Measurements from ENCODE around the gene RERE. TPM values are rescaled to one million over a fixed set of nuclear protein-coding genes. Genes with fewer than 3 reads are reported as not detected.

The RERE gene
- total RNA-seq, 1 experiment from 2014 or later = 217 TPM

- TF ChIP-seq REST (IDR thresholded peaks at IDR 0.05; ENCODE audit: insufficient read depth in 1 of 2, low read depth in 2 of 2, low read length in 1 of 2) = no peak
- TF ChIP-seq TCF7L2 (IDR thresholded peaks at IDR 0.05; ENCODE audit: low read depth, low read length) = 0 out of 2 replicates have a peak, but pooled peaks have one; percentile 28
- no peak for TF ChIP-seq POLR2AphosphoS5 (IDR thresholded peaks at IDR 0.05; ENCODE audit: low read depth, low read length)
- no peak for TF ChIP-seq SIN3A (IDR thresholded peaks at IDR 0.05; ENCODE audit: borderline replicate concordance, insufficient read depth, low read depth, low read length)
- TF ChIP-seq CTCF (IDR thresholded peaks at IDR 0.05) = peak; percentile 38
- Histone ChIP-seq H3K4me3 (ENCODE audit: low read depth in 2 of 2, low read length in 2 of 2) (no peak overlapping the region), H3K27ac (ENCODE audit: low read length) (peak overlapping the region; percentile 68), H3K27me3 (ENCODE audit: control insufficient read depth, insufficient read depth, low read length) (no peaks in the 10 kb centered on the region), H3K9me3 (ENCODE audit: control insufficient read depth, insufficient read depth, low read depth, low read length) (no peaks in the 10 kb centered on the region), H3K36me3 (ENCODE audit: control insufficient read depth, insufficient read depth, low read length) (no peaks in the 10 kb centered on the region), H3K4me1 (ENCODE audit: control insufficient read depth, insufficient read depth, low read length) (peaks cover 18% of the 10 kb centered on the region)
- intact Hi-C loops (cut with micrococcal nuclease; ENCODE audit: unreplicated experiment) = no loop called here
- in situ Hi-C loops (cut with HindIII; ENCODE audit: low pct_unique_long_range_greater_than_20kb, low sequenced_read_pairs) = no loop called here
- no TSS peak for BruUV-seq (replicated peaks)
- DNase-seq (ENCODE audit: low read depth, low spot score) = no peak
- peak; percentile 72 for ATAC-seq
- ChIA-PET CTCF (no interaction called here), POLR2A (no interaction called here)
Observed at GRCh38 chr1:8439015-8439702, 378.3 kb downstream of the RERE start.

- intact Hi-C loops (cut with micrococcal nuclease; ENCODE audit: unreplicated experiment) = no loop called here
- H3K27me3 ChIP-seq (ENCODE audit: control insufficient read depth, insufficient read depth, low read length) = no peaks in the 10 kb centered on the region
- POLR2A ChIA-PET = no interaction called here
- ATAC-seq = no peak
- no peak overlapping the region for H3K27ac ChIP-seq (ENCODE audit: low read length)
- in situ Hi-C loops (cut with HindIII; ENCODE audit: low pct_unique_long_range_greater_than_20kb, low sequenced_read_pairs) = no loop called here
- no peaks in the 10 kb centered on the region for H3K36me3 ChIP-seq (ENCODE audit: control insufficient read depth, insufficient read depth, low read length)
- no peaks in the 10 kb centered on the region for H3K9me3 ChIP-seq (ENCODE audit: control insufficient read depth, insufficient read depth, low read depth, low read length)
- CTCF ChIA-PET = no interaction called here
- no peak overlapping the region for H3K4me3 ChIP-seq (ENCODE audit: low read depth in 2 of 2, low read length in 2 of 2)
- H3K4me1 ChIP-seq (ENCODE audit: control insufficient read depth, insufficient read depth, low read length) = peaks cover 18% of the 10 kb centered on the region
- TF ChIP-seq SIN3A (IDR thresholded peaks at IDR 0.05; ENCODE audit: borderline replicate concordance, insufficient read depth, low read depth, low read length) (no peak), CTCF (IDR thresholded peaks at IDR 0.05) (no peak), POLR2AphosphoS5 (IDR thresholded peaks at IDR 0.05; ENCODE audit: low read depth, low read length) (no peak), REST (IDR thresholded peaks at IDR 0.05; ENCODE audit: insufficient read depth in 1 of 2, low read depth in 2 of 2, low read length in 1 of 2) (no peak)
- no peak for DNase-seq (ENCODE audit: low read depth, low spot score)
- BruUV-seq (replicated peaks) = no TSS peak
Observed at GRCh38 chr1:8438489-8438888, 379.0 kb downstream of the RERE start.

All from Panc1 (cell line).